Ishikawa (cell line): ENCODE data around the gene RAB3C.

Source experiments
- CEBPB ChIP-seq: IDR thresholded peaks from 2 replicates; pipeline ENCODE4 v1.6.1; 2012
- CREB1 ChIP-seq: IDR thresholded peaks from 2 replicates; pipeline ENCODE4 v1.6.1; 2012; ENCODE audit warnings: low read depth
- EGR1 ChIP-seq: IDR thresholded peaks from 2 replicates; pipeline ENCODE4 v1.6.1; 2012
- EP300 ChIP-seq: IDR thresholded peaks from 2 replicates; pipeline ENCODE4 v1.6.1; 2012; ENCODE audit warnings: borderline replicate concordance
- FOXM1 ChIP-seq: IDR thresholded peaks from 2 replicates; pipeline ENCODE4 v1.6.1; 2012; ENCODE audit warnings: low read depth, borderline replicate concordance
- MAX ChIP-seq: IDR thresholded peaks from 2 replicates; pipeline ENCODE4 v1.6.1; 2012
- NFIC ChIP-seq: IDR thresholded peaks from 2 replicates; pipeline ENCODE4 v1.6.1; 2012
- RAD21 ChIP-seq: IDR thresholded peaks from 2 replicates; pipeline ENCODE4 v1.6.1; 2012; ENCODE audit warnings: low read depth
- REST ChIP-seq: IDR thresholded peaks from 2 replicates; pipeline ENCODE4 v1.6.1; 2012; ENCODE audit warnings: low read depth, mild to moderate bottlenecking
- TAF1 ChIP-seq: IDR thresholded peaks from 2 replicates; pipeline ENCODE4 v1.6.1; 2012; ENCODE audit warnings: low read depth, mild to moderate bottlenecking
- TCF12 ChIP-seq: IDR thresholded peaks from 2 replicates; pipeline ENCODE4 v1.6.1; 2012; ENCODE audit warnings: low read depth
- TEAD4 ChIP-seq: IDR thresholded peaks from 2 replicates; pipeline ENCODE4 v1.6.1; 2012
- USF1 ChIP-seq: IDR thresholded peaks from 2 replicates; pipeline ENCODE4 v1.6.1; 2012
- YY1 ChIP-seq: IDR thresholded peaks from 2 replicates; pipeline ENCODE4 v1.6.1; 2012; ENCODE audit warnings: low read depth
- ZBTB7A ChIP-seq: IDR thresholded peaks from 2 replicates; pipeline ENCODE4 v1.6.1; 2012; ENCODE audit warnings: low read depth

The RAB3C gene

GRCh38 chr5:58545912-58546311 is 37.0 kb upstream of the RAB3C start:
- no peak for TF ChIP-seq RAD21
- TF ChIP-seq REST = no peak
- no peak for TF ChIP-seq MAX

GRCh38 chr5:58548068-58548467 is 34.8 kb upstream of the RAB3C start:
- TF ChIP-seq MAX (no peak), FOXM1 (no peak), REST (no peak), TCF12 (no peak), YY1 (no peak), USF1 (no peak), EP300 (no peak), EGR1 (no peak), TEAD4 (no peak), NFIC (no peak), TAF1 (no peak), ZBTB7A (no peak), CREB1 (no peak), RAD21 (no peak), CEBPB (no peak)

- TF ChIP-seq NFIC (no peak), FOXM1 (no peak), RAD21 (no peak), YY1 (no peak), REST (no peak), TEAD4 (no peak), ZBTB7A (no peak), EGR1 (no peak), TAF1 (no peak), CREB1 (no peak), TCF12 (no peak), MAX (no peak), CEBPB (no peak), USF1 (no peak), EP300 (no peak)
These were observed 31.4 kb upstream of the RAB3C start for GRCh38 chr5:58551492-58551891.

GRCh38 chr5:58557665-58558338 is 25.1 kb upstream of the RAB3C start:
- TF ChIP-seq YY1 = 0 out of 2 replicates have a peak, but pooled peaks have one; percentile 22

- TF ChIP-seq CEBPB (no peak), NFIC (no peak), TAF1 (no peak), REST (no peak), FOXM1 (no peak), EP300 (no peak), TCF12 (no peak), RAD21 (no peak), YY1 (no peak), EGR1 (no peak)
These were observed 17.8 kb upstream of the RAB3C start for GRCh38 chr5:58565033-58565432.
